ENCODE results near the gene NPLOC4. TPM values are rescaled to one million over a fixed set of nuclear protein-coding genes. Genes with fewer than 3 reads are reported as not detected.

NPLOC4 gene
- total and polyA plus RNA-seq, 2 donors (not counting 1 experiment from before 2014, with no cell fraction given): 70.2 to 101 TPM

DNA sequence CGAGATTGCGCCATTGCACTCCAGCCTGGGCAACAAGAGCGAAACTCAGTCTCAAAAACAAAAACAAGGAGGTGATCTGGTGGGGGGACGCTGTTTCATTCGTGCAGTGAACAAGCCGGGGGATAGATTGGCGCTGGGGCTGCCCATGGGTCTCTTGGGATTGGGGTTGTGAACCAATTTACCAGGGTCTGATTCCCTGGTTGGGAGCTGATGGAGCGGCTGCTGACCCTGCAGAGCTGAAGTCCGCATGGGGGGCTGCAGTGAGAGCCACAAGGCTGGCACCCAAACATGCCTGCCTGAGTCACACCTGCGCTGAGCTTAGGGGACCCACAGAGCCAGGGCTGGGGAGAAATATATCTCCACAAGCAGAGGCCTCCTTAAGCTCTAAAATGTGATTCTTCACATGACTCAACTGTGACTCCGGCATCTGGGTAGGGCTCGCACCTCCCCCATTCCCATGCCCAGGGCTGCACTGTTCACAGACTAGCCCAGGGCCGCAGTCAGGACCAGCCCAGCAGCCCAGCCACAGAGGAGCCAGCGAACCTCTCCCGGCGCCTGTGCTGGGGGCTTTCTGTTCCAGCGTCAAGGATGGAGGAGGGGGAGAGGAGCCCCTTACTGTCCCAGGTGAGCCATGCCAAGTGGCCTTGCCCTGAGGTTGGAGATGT is 5.0 kb upstream of the NPLOC4 start:
- H3K4me2 ChIP-seq (replicated peaks; ENCODE audit: low read depth, low read length, poor library complexity, severe bottlenecking): no peak overlapping the region
- TF ChIP-seq, protein P1, sequence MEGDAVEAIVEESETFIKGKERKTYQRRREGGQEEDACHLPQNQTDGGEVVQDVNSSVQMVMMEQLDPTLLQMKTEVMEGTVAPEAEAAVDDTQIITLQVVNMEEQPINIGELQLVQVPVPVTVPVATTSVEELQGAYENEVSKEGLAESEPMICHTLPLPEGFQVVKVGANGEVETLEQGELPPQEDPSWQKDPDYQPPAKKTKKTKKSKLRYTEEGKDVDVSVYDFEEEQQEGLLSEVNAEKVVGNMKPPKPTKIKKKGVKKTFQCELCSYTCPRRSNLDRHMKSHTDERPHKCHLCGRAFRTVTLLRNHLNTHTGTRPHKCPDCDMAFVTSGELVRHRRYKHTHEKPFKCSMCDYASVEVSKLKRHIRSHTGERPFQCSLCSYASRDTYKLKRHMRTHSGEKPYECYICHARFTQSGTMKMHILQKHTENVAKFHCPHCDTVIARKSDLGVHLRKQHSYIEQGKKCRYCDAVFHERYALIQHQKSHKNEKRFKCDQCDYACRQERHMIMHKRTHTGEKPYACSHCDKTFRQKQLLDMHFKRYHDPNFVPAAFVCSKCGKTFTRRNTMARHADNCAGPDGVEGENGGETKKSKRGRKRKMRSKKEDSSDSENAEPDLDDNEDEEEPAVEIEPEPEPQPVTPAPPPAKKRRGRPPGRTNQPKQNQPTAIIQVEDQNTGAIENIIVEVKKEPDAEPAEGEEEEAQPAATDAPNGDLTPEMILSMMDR (IDR thresholded peaks at IDR 0.05): no peak
- TF ChIP-seq EZH2 (IDR thresholded peaks at IDR 0.05; ENCODE audit: borderline replicate concordance, insufficient read depth, low read depth, low read length, poor library complexity, severe bottlenecking): no peak
- H4K20me1 ChIP-seq (ENCODE audit: control insufficient read depth, insufficient read depth, low read length, poor library complexity, severe bottlenecking): no peaks in the 10 kb centered on the region
- Mint-ChIP-seq H3K4me1 (peaks cover 3% of the 10 kb centered on the region), H3K9me3 (ENCODE audit: insufficient read depth) (no peaks in the 10 kb centered on the region), H3K27me3 (no peaks in the 10 kb centered on the region), H3K27ac (no peak overlapping the region), H3K4me3 (no peak overlapping the region)
- ATAC-seq (ENCODE audit: low read depth) (no peak), DNase-seq (no peak)
- 96% methylated on average over 15 of the region's 17 CpGs for whole genome bisulfite sequencing (ENCODE audit: insufficient coverage)
- no peaks in the 10 kb centered on the region for H3K36me3 ChIP-seq (replicated peaks in 1 of 2; ENCODE audit: control extremely low read depth in 1 of 2, control insufficient read depth in 1 of 2, extremely low read depth in 1 of 2, insufficient read depth in 2 of 2, low read length in 1 of 2)
- H3K27me3 ChIP-seq (replicated peaks in 1 of 4; ENCODE audit: control extremely low read depth in 1 of 4, control insufficient read depth in 3 of 4, insufficient read depth in 4 of 4, low read length in 3 of 4): no peaks in the 10 kb centered on the region
- no peak overlapping the region for H3K27ac ChIP-seq (ENCODE audit: low read length in 2 of 2)
- H3K4me3 ChIP-seq (ENCODE audit: control extremely low read depth in 1 of 5, extremely low read depth in 1 of 5, insufficient read depth in 1 of 5, low read depth in 2 of 5, low read length in 4 of 5): no peak overlapping the region
- ChIA-PET POLR2A (no interaction called here), CTCF (no interaction called here)
- H3K4me1 ChIP-seq (ENCODE audit: control insufficient read depth in 2 of 2, insufficient read depth in 2 of 2, low read length in 2 of 2): peaks cover 0 to 5% of the 10 kb centered on the region in 2 donors
- H3K79me2 ChIP-seq (ENCODE audit: control insufficient read depth, insufficient read depth, low read length): no peaks in the 10 kb centered on the region
- H3K9me3 ChIP-seq (ENCODE audit: control extremely low read depth in 1 of 3, control insufficient read depth in 2 of 3, insufficient read depth in 1 of 3, low read length in 2 of 3): no peaks in the 10 kb centered on the region
- no peak overlapping the region for H2AFZ ChIP-seq (ENCODE audit: insufficient read depth, low read depth, low read length, poor library complexity, severe bottlenecking)
- no peak overlapping the region for H3K9ac ChIP-seq (ENCODE audit: low read length)
- intact Hi-C loops (cut with micrococcal nuclease): no loop called here

DNA sequence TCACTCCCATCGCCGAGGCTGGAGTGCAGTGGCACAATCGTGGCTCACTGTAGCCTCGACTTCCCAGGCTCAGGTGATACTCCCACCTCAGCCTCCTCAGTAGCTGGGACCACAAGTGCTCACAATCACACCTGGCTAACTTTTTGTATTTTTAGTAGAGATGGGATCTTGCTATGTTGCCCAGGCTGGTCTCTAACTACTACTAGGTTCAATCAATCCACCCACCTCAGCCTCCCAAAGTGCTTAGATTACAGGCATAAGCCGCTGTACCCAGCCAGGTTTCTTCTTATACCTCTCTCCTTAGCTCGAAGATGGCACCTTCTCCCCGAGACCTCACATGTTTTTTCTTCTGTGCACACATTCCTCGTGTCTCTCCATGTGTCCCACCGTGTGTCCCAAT is 3.1 kb upstream of the NPLOC4 start:
- Histone ChIP-seq H2AFZ (ENCODE audit: insufficient read depth, low read depth, low read length, poor library complexity, severe bottlenecking) (no peak overlapping the region), H3K4me2 (replicated peaks; ENCODE audit: low read depth, low read length, poor library complexity, severe bottlenecking) (no peak overlapping the region), H3K27ac (ENCODE audit: low read length in 2 of 2) (no peak overlapping the region), H3K36me3 (replicated peaks in 1 of 2; ENCODE audit: control extremely low read depth in 1 of 2, control insufficient read depth in 1 of 2, extremely low read depth in 1 of 2, insufficient read depth in 2 of 2, low read length in 1 of 2) (no peaks in the 10 kb centered on the region), H4K20me1 (ENCODE audit: control insufficient read depth, insufficient read depth, low read length, poor library complexity, severe bottlenecking) (peaks cover 14% of the 10 kb centered on the region), H3K4me3 (ENCODE audit: control extremely low read depth in 1 of 5, extremely low read depth in 1 of 5, insufficient read depth in 1 of 5, low read depth in 2 of 5, low read length in 4 of 5) (no peak overlapping the region), H3K27me3 (replicated peaks in 1 of 4; ENCODE audit: control extremely low read depth in 1 of 4, control insufficient read depth in 3 of 4, insufficient read depth in 4 of 4, low read length in 3 of 4) (no peaks in the 10 kb centered on the region), H3K4me1 (ENCODE audit: control insufficient read depth in 2 of 2, insufficient read depth in 2 of 2, low read length in 2 of 2) (peaks cover 11 to 20% of the 10 kb centered on the region in 2 donors), H3K9me3 (ENCODE audit: control extremely low read depth in 1 of 3, control insufficient read depth in 2 of 3, insufficient read depth in 1 of 3, low read length in 2 of 3) (no peaks in the 10 kb centered on the region), H3K79me2 (ENCODE audit: control insufficient read depth, insufficient read depth, low read length) (peaks cover 17% of the 10 kb centered on the region), H3K9ac (ENCODE audit: low read length) (no peak overlapping the region)
- TF ChIP-seq EZH2 (IDR thresholded peaks at IDR 0.05; ENCODE audit: borderline replicate concordance, insufficient read depth, low read depth, low read length, poor library complexity, severe bottlenecking): no peak
- TF ChIP-seq, protein P1 (IDR thresholded peaks at IDR 0.05): no peak
- no peaks in the 10 kb centered on the region for H3K9me3 Mint-ChIP-seq (ENCODE audit: insufficient read depth)
- WGBS (ENCODE audit: insufficient coverage): 94% methylated on average over 2 of the region's 9 CpGs
- no peak overlapping the region for H3K4me3 Mint-ChIP-seq
- CTCF ChIA-PET: interaction anchor here (0.7 kb wide), 1 partner anchor 315 kb away, joined by 3 read pairs; no protein-coding TSS in a partner anchor
- H3K4me1 Mint-ChIP-seq: peaks cover 15% of the 10 kb centered on the region
- no peak for ATAC-seq (ENCODE audit: low read depth)
- DNase-seq: no peak
- POLR2A ChIA-PET: no interaction called here
- H3K27me3 Mint-ChIP-seq: no peaks in the 10 kb centered on the region
- intact Hi-C loops (cut with micrococcal nuclease): no loop called here
- no peak overlapping the region for H3K27ac Mint-ChIP-seq
